HG03280 (cell line): ENCODE data around the gene VDAC2.

Experiments
- ATAC-seq: cut with Tn5 transposase; IDR thresholded peaks from one replicate; pipeline ENCODE4 v1.9.1; 2021; ENCODE audit warnings: mild to moderate bottlenecking, moderate library complexity; ENCODE audit not compliant: unreplicated experiment

VDAC2 gene

DNA sequence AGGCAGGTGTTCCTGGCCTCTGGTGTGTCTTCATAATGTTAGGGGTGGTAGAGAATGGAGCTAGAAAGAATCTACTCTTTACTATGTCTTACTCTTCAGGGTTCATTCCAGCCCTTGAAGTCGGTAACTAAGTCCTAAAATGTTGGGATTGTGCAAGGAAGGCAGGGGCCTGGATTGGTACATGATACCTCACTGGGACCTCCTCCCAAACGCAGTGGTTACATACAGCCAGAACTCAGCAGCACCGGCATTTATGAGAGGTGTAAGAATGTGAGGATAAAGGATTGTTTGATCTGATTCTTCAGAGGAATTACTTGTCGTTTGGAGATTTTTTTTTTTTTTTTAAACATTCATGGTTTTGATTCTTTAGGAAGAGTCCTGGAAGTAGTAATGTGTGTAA lies 18.2 kb downstream of the VDAC2 start:
- ATAC-seq, result no peak

DNA sequence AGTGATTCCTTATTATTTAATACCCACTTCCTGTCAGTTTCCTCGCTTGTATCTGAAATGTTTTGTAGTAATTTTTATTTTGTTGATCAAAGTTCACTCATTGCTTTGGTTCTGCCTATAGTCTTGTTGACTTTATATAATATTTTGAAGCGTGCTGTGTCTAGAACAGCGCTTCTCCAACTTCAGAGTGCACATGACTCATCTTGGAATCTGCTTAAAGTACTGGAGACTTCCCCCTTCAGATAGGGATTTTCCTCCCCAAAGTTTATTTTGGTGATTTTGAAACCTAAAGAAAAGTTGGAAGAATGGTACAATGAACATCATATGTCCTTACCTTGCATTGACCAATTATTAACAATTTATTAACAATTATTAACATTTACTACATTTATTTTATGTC lies 19.4 kb downstream of the VDAC2 start:
- no peak for ATAC-seq

GRCh38 chr10:75230600-75231038 lies 20.0 kb downstream of the VDAC2 start:
- peak; percentile 41 for ATAC-seq

- ATAC-seq, result no peak
Observed at GRCh38 chr10:75231672-75232581, 21.3 kb downstream of the VDAC2 start.

- ATAC-seq, result no peak
Observed at GRCh38 chr10:75233444-75234016, 22.9 kb downstream of the VDAC2 start.

DNA sequence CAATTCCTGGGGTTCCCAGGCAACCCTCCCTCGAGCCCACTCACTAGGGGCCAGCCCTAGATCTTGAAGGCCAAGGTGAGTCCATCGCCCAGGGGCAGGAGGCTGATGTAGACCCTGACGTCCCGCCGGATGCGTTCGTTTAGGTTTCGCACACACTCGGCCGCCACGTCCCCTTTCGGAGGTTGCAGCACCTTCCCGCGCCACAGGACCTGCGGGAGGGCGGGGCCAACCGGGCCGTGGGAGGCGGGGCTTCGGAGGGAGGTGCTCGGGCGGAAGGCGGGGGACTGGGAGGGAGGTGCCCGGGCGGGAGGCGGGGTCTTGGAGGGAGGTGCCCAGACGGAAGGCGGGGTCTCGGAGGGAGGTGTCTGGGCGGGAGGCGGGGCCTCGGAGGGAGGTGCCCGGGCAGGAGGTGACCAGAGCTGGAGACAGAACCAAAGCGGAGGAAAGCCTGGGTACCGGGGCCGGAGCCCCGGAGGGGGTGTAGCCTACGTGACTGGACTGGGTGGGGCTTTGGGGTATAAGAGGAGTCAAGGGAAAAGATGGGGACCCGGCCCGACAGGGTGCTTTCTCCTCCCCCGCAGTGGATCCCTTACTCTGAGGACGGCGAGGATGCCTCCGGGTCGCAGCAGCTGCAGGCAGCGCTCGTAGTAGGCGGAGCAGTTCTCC lies 23.6 kb downstream of the VDAC2 start:
- peak; percentile 59 for ATAC-seq

DNA sequence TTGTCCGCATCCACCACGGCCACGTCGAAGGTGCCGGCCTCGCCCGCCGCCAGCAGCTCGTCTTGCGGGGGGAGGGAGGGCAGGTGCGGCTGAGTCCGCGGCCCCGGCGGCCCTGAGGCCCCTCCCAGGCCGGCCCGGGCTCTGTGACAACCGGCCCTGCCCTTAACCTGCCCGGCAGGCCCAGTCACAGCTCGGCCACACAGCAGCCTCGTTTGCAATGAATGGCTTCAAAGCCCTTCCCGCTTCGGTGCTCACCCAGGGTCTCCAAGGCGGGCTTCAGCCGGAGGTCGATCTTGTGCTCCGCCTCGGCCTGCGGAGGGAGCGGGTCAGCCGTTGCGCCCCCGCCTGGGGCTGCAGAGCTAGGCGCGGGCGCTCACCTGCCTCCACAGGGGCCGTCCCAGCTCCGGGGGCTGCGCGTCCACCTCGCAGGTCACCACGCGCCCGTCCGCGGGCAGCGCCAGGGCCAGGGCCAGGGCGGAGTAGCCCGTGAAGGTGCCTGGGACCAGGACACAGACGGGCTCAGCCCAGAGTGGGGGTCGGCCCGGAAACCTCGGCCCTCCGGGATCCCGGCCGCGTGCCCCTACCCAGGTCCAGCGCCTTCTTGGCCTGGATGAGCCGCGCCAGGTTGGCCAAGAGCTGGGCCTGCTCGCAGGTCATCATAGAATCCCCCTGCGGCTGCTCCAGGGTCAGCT lies 24.2 kb downstream of the VDAC2 start:
- no peak for ATAC-seq

DNA sequence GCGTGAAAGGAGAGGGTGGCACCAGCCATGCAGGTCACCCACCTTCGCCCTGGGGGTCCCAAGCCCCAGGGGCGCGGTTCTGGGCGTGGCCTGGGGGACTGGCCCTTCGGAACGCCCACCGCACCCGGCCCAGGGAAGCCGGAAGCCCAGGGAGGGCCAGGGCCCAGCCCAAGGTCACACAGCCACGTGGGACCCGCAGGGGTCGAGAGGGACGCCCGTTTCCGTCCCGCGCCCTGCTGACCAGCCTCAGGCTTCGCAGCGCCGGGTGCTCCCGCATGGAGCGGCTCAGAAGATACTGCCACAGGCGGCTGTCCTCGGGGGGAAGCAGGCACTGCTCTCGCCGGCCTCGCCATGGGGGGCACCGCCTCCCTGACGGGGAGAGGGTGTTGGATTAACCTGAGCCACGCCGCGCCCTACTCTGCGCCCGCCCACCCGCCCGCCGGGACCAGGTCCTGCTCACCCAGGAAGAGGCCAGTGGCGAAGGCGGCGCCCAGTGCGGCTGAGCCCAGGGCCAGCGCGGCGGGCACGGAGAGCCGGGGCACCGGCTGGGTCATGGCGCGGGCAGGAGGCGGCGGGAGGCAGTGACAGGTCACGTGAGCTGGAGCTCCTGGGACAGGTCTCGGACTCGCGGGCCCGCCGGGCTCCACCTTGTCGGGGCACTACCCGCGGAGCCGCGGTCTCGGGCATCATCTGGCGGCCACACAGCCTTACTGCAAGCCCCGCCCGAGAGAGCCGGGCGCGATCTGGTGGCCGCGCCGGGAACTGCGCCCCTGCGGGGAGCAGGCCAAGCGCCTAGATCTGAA lies 25.0 kb downstream of the VDAC2 start, which contains the start of gene COMTD1:
Gene COMTD1, minus strand, starts transcription at position 583 of the 803 bp plus-strand sequence. Its CDS starts 29 bp downstream, at position 554.
- peak; percentile 72 for ATAC-seq

- no peak for ATAC-seq
Observed at GRCh38 chr10:75236178-75236825, 25.7 kb downstream of the VDAC2 start.

DNA sequence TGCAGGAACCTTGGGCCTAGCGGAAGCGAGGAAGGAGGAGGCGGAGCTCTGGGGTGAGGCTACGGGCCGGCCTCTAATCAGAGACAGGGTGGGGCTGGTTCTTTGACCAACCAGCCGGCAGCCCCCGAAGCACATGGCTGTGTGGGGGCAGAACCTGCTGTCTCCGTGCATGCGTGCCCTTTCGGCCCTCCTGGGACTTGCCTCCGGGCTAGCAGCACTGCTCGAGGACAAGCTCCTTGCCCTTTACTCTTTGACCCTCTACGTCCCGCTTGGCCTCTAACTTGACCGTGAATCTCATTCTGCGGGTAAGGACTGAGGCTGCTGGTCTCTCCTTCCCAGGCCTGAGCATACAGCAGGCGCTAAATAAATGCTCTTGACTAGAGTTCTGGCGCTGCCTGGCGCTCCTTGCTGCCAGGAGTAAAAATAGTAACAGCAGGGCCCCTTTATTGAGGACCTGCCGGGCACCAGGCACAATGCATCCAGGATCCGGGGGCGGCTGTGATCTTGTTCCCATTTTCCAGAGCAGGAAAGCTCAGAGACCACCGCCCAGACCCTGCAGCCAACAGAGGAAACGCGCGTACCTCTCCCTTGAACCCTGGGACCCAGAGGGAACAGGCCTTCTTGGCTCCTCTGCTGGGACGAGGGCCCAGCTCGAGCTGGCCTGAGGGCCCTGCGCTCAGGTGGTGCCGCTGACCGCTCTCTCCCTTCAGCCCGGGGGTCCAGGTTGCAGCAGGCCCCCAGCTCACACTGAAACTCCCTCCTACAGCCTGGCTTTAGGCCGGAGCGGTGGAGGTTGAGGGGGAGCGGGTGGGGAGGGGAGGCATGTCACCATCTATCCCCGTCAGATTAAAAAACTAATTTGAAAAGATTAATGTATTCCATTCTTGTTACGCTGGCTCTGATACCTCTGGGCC lies 27.8 kb downstream of the VDAC2 start:
- ATAC-seq, result no peak

GRCh38 chr10:75239096-75239790 lies 28.6 kb downstream of the VDAC2 start:
- ATAC-seq, result no peak

GRCh38 chr10:75240329-75241076 lies 29.9 kb downstream of the VDAC2 start:
- ATAC-seq, result no peak

DNA sequence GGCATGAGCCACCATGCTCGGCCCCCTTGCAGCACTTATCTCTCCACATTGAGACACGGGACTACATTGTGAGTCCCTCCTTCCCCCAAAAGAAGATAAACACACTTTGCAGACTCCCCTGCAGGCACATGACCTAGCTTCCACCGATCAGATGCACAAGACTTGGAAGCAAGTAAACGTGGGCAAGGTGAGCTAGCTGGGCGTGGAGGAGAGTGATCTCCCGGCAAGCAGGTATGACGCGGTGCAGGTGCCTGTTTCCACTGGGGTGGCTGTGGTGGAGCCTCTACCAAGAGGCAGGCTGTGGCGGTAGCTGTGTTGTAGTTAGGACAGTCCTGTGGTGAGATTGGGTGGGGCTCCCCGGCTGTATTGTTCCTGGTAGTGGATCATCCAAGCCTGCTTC lies 32.8 kb downstream of the VDAC2 start:
- ATAC-seq, result no peak

- no peak for ATAC-seq
Observed at GRCh38 chr10:75244487-75245353, 34.1 kb downstream of the VDAC2 start.

DNA sequence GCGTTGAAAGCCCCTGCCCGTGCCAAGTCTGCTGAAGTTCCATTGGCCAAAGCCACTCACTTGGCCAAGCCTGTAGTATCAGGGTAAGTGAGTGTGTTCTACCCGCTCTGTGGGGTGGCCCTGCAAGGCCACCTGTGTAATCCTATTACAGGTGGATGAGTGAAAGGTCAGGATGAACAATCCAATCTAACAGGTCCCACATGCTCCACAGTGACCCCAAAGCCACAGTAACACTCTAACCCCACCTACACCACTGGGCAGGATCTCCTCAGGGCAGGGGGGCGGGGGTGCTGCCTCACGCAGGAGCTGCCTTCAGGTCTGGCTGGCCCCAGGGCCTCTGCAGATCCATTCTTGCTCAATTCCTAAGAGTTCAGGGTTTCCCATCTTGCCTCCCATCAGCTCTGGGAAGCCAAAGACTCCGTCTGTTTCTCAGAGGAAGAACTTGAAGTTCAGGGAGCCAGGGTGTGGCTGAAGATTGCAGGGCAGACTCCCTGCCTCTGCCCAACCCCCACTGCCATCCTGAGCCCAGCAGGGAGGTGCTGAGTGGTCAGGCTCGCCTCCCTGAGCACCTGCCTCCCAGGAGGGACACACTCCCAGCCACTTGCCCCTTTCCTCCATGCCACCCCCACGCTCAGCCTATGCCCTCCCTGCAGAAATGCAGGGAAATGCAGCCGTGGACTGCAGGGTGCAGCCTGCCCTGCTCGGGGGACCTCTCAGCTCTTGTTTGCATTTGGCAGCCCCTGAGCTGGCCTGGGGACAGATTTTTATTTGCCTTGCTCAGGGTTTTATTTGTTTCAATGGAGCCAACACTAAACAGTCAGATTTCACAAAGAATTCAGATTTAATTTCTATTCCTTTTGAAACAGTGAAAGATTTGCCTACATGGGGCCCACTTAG lies 35.0 kb downstream of the VDAC2 start:
- ATAC-seq, result no peak
